Placental pericyte (primary cell): Measurements from ENCODE around the gene DCTN1. TPM values are rescaled to one million over a fixed set of nuclear protein-coding genes. Genes with fewer than 3 reads are reported as not detected.

ENCODE experiments used
- small RNA-seq: library from RNA; depleted of rRNA; stranded (forward); fragments of <200 nt; gene quantifications from one replicate; pipeline ENCODE3, GENCODE V24; 2012; ENCODE audit warnings: low replicate concordance
- total RNA-seq: library from RNA; depleted of rRNA; stranded (reverse); fragments of >200 nt; gene quantifications from 2 replicates; pipeline ENCODE4 v1.2.3, GENCODE V29; 2012

The DCTN1 gene
- total RNA-seq = 144 and 149 TPM in 2 replicates

DNA sequence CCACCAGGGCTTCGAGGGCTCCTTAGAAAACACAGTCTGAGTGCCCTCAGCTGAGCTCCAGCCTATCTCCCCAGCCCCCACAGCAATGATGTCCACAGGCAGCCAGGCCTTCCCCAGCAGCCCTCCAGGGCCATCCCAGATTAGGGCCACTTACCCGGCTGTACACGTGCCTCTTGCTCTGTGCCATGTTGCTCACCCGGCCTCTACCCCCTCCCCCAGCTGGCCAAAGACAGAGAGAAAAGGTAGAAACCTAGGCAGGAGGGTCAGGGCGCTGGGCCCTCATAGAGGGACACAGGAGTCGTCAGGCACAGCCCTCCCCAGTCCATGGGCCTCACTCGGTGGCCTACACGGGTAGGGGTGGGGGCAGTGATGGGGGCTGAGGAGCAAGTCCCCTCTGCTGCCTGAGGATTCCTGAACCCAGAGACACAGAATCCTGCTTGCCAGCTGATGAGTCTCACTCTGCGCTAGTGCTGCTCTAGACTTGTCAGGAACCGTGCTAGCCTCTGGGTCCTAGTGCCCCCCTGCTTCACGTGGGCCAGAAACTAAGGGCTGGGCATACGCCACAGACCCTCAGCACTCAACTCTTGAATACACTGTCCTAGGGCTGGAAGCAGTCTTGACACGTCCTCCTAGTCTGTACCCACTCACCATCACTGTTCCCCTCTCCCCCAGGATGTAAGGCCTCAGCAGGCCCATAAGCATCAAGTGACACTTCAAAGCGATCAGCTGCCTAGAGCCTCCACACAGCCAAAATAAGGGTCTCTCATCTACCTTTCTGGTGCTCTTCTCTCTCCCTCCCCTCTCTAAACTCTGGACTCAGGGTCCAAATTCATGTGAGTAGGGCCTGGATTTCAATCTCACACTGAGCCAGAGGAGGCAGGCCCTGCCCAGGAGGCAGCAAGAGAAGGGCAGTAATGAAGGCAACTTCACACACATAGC, at the start of gene DCTN1:
Gene DCTN1, minus strand, starts transcription at position 461 of the 939 bp plus-strand sequence. Its CDS starts 274 bp downstream, at position 187.

DNA sequence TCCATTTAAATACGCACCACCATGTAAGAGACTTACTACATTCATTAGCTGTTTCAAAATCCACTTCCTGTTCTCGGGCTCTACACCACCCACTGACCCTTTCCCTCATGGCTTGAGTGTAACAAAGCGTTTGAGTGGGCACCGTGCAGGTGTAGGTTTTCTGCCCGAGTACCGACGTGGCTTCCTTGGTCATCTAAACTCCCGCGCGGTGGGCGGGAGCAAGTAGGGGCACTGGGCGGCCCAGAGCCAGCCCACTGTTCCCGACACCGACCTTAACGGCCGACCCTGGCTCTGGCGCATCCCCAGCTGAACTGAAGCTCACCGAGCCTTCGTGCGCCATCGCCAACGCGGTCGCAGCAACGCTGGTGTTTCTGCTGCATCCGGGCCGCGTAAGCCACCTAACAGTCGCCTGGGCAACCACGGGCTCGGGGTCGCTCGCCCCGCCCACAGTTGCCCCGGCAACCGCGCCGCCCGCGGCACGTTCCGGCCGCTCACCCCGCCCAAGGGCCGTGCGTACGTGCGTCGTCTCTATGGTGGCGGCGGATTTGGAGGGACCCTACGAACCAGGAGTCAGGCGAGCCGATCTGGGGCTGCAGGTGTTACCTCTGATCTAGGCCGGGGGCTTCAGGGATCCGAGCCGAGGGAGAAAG, 41.2 kb upstream of the DCTN1 start, which contains the start of the genes C2orf81 and WDR54:
Gene C2orf81, minus strand, starts transcription at position 399 of the 650 bp plus-strand sequence. Its CDS starts 59 bp downstream, at position 340.
Gene WDR54, plus strand, starts transcription at position 510 of the 650 bp plus-strand sequence. CDS start 424 bp downstream, outside the sequence.

DNA sequence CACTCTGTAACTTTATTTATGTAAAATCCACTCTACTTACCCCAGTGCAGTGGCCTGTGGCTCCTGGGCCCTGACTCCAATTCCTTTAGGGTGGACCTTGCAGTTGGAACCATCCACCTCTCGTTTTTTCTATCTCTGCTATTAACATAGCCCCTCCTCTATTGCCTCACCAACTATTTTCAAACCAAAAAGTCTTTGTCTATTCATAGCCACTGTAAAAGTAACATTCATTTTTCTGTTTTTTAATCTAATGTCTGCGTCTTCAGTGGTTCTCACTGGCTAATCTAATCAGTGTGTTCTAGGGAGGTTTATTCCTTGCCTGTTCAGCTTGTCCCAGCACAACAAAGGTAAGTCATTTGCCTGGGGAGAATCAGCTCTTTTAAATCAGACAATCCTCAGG, 36.8 kb downstream of the DCTN1 start, which contains the start of gene SLC4A5:
Gene SLC4A5, minus strand, starts transcription at position 101 of the 400 bp plus-strand sequence. CDS start 28,393 bp downstream, outside the sequence.

Small RNAs within 50 kb of the gene (small RNA-seq; reads per million reads assigned to genes)
- gene RNU6-542P (not detected), gene TAF13P2 (not detected)

Other genes with a start within 250 kb of the DCTN1 start
- 12.3 and 29.6 TPM in 2 replicates for gene BOLA3, start 232.4 kb downstream of the DCTN1 start, total RNA-seq
- 72.0 and 155 TPM in 2 replicates for gene MOB1A, start 201.4 kb downstream of the DCTN1 start, total RNA-seq
- 129 and 251 TPM in 2 replicates for gene MTHFD2, start 181.7 kb downstream of the DCTN1 start, total RNA-seq
- 0.29 and 0.44 TPM in 2 replicates for gene SLC4A5, start 36.9 kb downstream of the DCTN1 start, total RNA-seq
- 0.66 and 1.6 TPM in 2 replicates for gene C2orf81, start 41.3 kb upstream of the DCTN1 start, total RNA-seq
- gene WDR54, start 41.4 kb upstream of the DCTN1 start, total RNA-seq = 20.8 and 45.7 TPM in 2 replicates
- gene RTKN, start 61.6 kb upstream of the DCTN1 start, total RNA-seq = 9.4 and 17.5 TPM in 2 replicates
- gene INO80B, start 74.8 kb upstream of the DCTN1 start, total RNA-seq = 12.9 and 19.3 TPM in 2 replicates
- 28.3 and 51.9 TPM in 2 replicates for gene WBP1, start 78.1 kb upstream of the DCTN1 start, total RNA-seq
- gene MOGS, start 85.1 kb upstream of the DCTN1 start, total RNA-seq = 79.7 and 81.8 TPM in 2 replicates
- 19.3 and 57.1 TPM in 2 replicates for gene MRPL53, start 92.4 kb upstream of the DCTN1 start, total RNA-seq
- gene CCDC142, start 102.7 kb upstream of the DCTN1 start, total RNA-seq = 24.7 and 35.1 TPM in 2 replicates
- gene TTC31, start 102.8 kb upstream of the DCTN1 start, total RNA-seq = 19.9 and 22.8 TPM in 2 replicates
- 1.9 and 3.1 TPM in 2 replicates for gene LBX2, start 119.3 kb upstream of the DCTN1 start, total RNA-seq
- 23.6 and 27.8 TPM in 2 replicates for gene PCGF1, start 127.4 kb upstream of the DCTN1 start, total RNA-seq
- not detected in 2 replicates for gene TLX2, start 134.1 kb upstream of the DCTN1 start, total RNA-seq
- gene DQX1, start 145.9 kb upstream of the DCTN1 start, total RNA-seq = not detected in 2 replicates
- gene AUP1, start 149.4 kb upstream of the DCTN1 start, total RNA-seq = 96.1 and 152 TPM in 2 replicates
- 44.9 and 54.1 TPM in 2 replicates for gene HTRA2, start 149.6 kb upstream of the DCTN1 start, total RNA-seq
- 2.0 and 2.9 TPM in 2 replicates for gene LOXL3, start 173.6 kb upstream of the DCTN1 start, total RNA-seq
- 9.2 and 10.2 TPM in 2 replicates for gene DOK1, start 174.4 kb upstream of the DCTN1 start, total RNA-seq